Posterior cingulate gyrus (tissue), 11 donors: ENCODE measurements around the gene C10orf90.

Experiments
- DNase-seq, 10 donors: peaks; one replicate each; pipeline versions ENCODE4 v3.0.0 to v3.0.0-alpha.2; 2020 to 2021; ENCODE audit warnings: mixed read lengths in 3 of 10
- intact Hi-C: fragments of 100-400 bp; cut with DNase I; formaldehyde crosslinking; loops from one replicate; pipeline ENCODE4 v1.15.1; 2023

The C10orf90 gene

GRCh38 chr10:126518218-126519080 lies 152.0 kb downstream of the C10orf90 start:
- DNase-seq, result peak in 1 of 10 donors; percentile 54
- intact Hi-C loops, result no loop called here

GRCh38 chr10:126516515-126516914 lies 154.0 kb downstream of the C10orf90 start:
- DNase-seq, result no peak
- intact Hi-C loops, result no loop called here

- intact Hi-C loops, result no loop called here
- no peak for DNase-seq
Measured at GRCh38 chr10:126511917-126512479, 158.5 kb downstream of the C10orf90 start.

- intact Hi-C loops, result loop anchor here (10.0 kb wide), 1 partner anchor 114 kb away; no protein-coding TSS in a partner anchor
- no peak for DNase-seq
Measured at GRCh38 chr10:126509182-126509581, 161.3 kb downstream of the C10orf90 start.

- intact Hi-C loops, result loop anchor here (10.0 kb wide), 1 partner anchor 114 kb away; no protein-coding TSS in a partner anchor
- DNase-seq, result no peak
Measured at GRCh38 chr10:126508535-126509040, 161.9 kb downstream of the C10orf90 start.

GRCh38 chr10:126504761-126505112 lies 165.8 kb downstream of the C10orf90 start:
- DNase-seq, result no peak
- intact Hi-C loops, result loop anchor here (5.0 to 10.0 kb wide), 2 partner anchors 110 to 522 kb away; no protein-coding TSS in a partner anchor

GRCh38 chr10:126504063-126504760 lies 166.3 kb downstream of the C10orf90 start:
- DNase-seq, result peak in 4 of 10 donors; percentile 10 to 88 (median 26)
- intact Hi-C loops, result loop anchor here (5.0 to 10.0 kb wide), 2 partner anchors 109 to 522 kb away; no protein-coding TSS in a partner anchor

- DNase-seq, result no peak
- intact Hi-C loops, result loop anchor here (5.0 to 10.0 kb wide), 2 partner anchors 109 to 521 kb away; no protein-coding TSS in a partner anchor
Measured at GRCh38 chr10:126503392-126504062, 167.0 kb downstream of the C10orf90 start.

GRCh38 chr10:126502441-126502840 lies 168.1 kb downstream of the C10orf90 start:
- intact Hi-C loops, result loop anchor here (5.0 to 10.0 kb wide), 2 partner anchors 108 to 520 kb away; no protein-coding TSS in a partner anchor
- no peak for DNase-seq

- intact Hi-C loops, result loop anchor here (5.0 to 10.0 kb wide), 2 partner anchors 107 to 520 kb away; no protein-coding TSS in a partner anchor
- DNase-seq, result no peak
Measured at GRCh38 chr10:126501828-126502227, 168.7 kb downstream of the C10orf90 start.

- intact Hi-C loops, result loop anchor here (5.0 to 10.0 kb wide), 2 partner anchors 106 to 519 kb away; no protein-coding TSS in a partner anchor
- DNase-seq, result no peak
Measured at GRCh38 chr10:126500866-126501265, 169.6 kb downstream of the C10orf90 start.

- intact Hi-C loops, result loop anchor here (5.0 to 10.0 kb wide), 2 partner anchors 105 to 518 kb away; no protein-coding TSS in a partner anchor
- no peak for DNase-seq
Measured at GRCh38 chr10:126500185-126500584, 170.3 kb downstream of the C10orf90 start.

GRCh38 chr10:126499744-126500143 lies 170.7 kb downstream of the C10orf90 start:
- intact Hi-C loops, result loop anchor here (5.0 to 10.0 kb wide), 2 partner anchors 105 to 517 kb away; no protein-coding TSS in a partner anchor
- no peak for DNase-seq

- intact Hi-C loops, result no loop called here
- no peak for DNase-seq
Measured at GRCh38 chr10:126497672-126498071, 172.8 kb downstream of the C10orf90 start.

- no peak for DNase-seq
- intact Hi-C loops, result no loop called here
Measured at GRCh38 chr10:126496771-126497545, 173.5 kb downstream of the C10orf90 start.

- DNase-seq, result no peak
- intact Hi-C loops, result no loop called here
Measured at GRCh38 chr10:126491476-126491875, 179.0 kb downstream of the C10orf90 start.

GRCh38 chr10:126481181-126481580 lies 189.3 kb downstream of the C10orf90 start:
- DNase-seq, result no peak
- intact Hi-C loops, result no loop called here

- intact Hi-C loops, result no loop called here
- DNase-seq, result no peak
Measured at GRCh38 chr10:126480648-126481047, 189.8 kb downstream of the C10orf90 start.

GRCh38 chr10:126479280-126479895 lies 191.1 kb downstream of the C10orf90 start:
- intact Hi-C loops, result no loop called here
- no peak for DNase-seq
